ENCODE results near the gene CD9. TPM values are rescaled to one million over a fixed set of nuclear protein-coding genes. Genes with fewer than 3 reads are reported as not detected.

The CD9 gene
- polyA plus RNA-seq, 3 donors from 2014 or later: 2.1 to 9.8 (median 5.1) TPM

DNA sequence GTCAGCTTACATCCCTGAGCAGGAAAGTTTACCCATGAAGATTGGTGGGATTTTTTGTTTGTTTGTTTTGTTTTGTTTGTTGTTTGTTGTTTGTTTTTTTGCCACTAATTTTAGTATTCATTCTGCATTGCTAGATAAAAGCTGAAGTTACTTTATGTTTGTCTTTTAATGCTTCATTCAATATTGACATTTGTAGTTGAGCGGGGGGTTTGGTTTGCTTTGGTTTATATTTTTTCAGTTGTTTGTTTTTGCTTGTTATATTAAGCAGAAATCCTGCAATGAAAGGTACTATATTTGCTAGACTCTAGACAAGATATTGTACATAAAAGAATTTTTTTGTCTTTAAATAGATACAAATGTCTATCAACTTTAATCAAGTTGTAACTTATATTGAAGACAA, 37.6 kb downstream of the CD9 start:
- no peak overlapping the region for H3K27ac Mint-ChIP-seq
- H3K9me3 Mint-ChIP-seq: no peaks in the 10 kb centered on the region
- no peak overlapping the region for H3K4me3 Mint-ChIP-seq
- peaks cover 3 to 7% (median 6%) of the 10 kb centered on the region in 3 donors for H3K27me3 Mint-ChIP-seq (ENCODE audit: low read depth in 3 of 3)
- DNase-seq: no peak
- H3K4me1 Mint-ChIP-seq: peaks cover 0 to 2% of the 10 kb centered on the region in 2 donors
- H3K36me3 Mint-ChIP-seq: no peaks in the 10 kb centered on the region

- no peaks in the 10 kb centered on the region for H3K36me3 Mint-ChIP-seq
- no peak overlapping the region for H3K4me3 Mint-ChIP-seq
- DNase-seq: no peak
- H3K27me3 Mint-ChIP-seq (ENCODE audit: low read depth in 3 of 3): peaks cover 1 to 7% (median 3%) of the 10 kb centered on the region in 3 donors
- peak overlapping the region in 1 of 6 donors; percentile 26 for H3K27ac Mint-ChIP-seq
- H3K4me1 Mint-ChIP-seq: no peaks in the 10 kb centered on the region
- no peaks in the 10 kb centered on the region for H3K9me3 Mint-ChIP-seq
Measured at GRCh38 chr12:6238875-6239274, 38.7 kb downstream of the CD9 start.

DNA sequence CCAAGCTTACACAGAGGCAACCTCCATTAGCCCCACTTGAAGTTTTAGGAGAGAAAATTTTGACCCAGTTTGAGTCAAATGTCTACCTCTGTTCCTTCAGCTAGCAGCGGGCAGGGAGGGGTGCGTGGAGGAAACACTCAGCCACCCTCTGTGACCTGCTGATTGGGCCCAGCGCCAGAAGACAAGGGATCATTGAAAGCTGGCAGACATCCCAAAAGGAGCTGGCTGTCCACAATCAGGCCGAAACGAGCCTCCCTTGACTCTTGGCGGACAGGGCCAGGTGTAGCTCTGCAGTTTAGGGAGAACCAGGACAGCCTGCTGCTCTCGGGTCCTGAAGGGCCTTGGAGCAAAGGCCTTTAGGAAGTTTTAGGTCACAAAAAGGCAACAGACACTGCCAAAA, 41.3 kb downstream of the CD9 start:
- DNase-seq: no peak

GRCh38 chr12:6249580-6249979, 49.4 kb downstream of the CD9 start:
- Mint-ChIP-seq H3K27ac (no peak overlapping the region), H3K9me3 (no peaks in the 10 kb centered on the region), H3K4me3 (no peak overlapping the region), H3K36me3 (no peaks in the 10 kb centered on the region), H3K27me3 (ENCODE audit: low read depth in 3 of 3) (peaks cover 0 to 17% (median 2%) of the 10 kb centered on the region in 3 donors), H3K4me1 (no peaks in the 10 kb centered on the region)
- no peak for DNase-seq

More for the DNA sequence above, 41.3 kb downstream of the CD9 start:
- no peaks in the 10 kb centered on the region for H3K36me3 Mint-ChIP-seq
- peaks cover 0 to 5% (median 3%) of the 10 kb centered on the region in 3 donors for H3K27me3 Mint-ChIP-seq (ENCODE audit: low read depth in 3 of 3)
- H3K27ac Mint-ChIP-seq: no peak overlapping the region
- H3K4me3 Mint-ChIP-seq: no peak overlapping the region
- no peaks in the 10 kb centered on the region for H3K9me3 Mint-ChIP-seq
- H3K4me1 Mint-ChIP-seq: no peaks in the 10 kb centered on the region

- no peak overlapping the region for H3K27ac Mint-ChIP-seq
- H3K36me3 Mint-ChIP-seq: no peaks in the 10 kb centered on the region
- no peaks in the 10 kb centered on the region for H3K9me3 Mint-ChIP-seq
Measured at GRCh38 chr12:6250343-6250742, 50.1 kb downstream of the CD9 start.

GRCh38 chr12:6253278-6253677, 53.1 kb downstream of the CD9 start:
- H3K27me3 Mint-ChIP-seq (ENCODE audit: low read depth in 3 of 3): peaks cover 3 to 14% (median 4%) of the 10 kb centered on the region in 3 donors
- no peak overlapping the region for H3K4me3 Mint-ChIP-seq
- no peaks in the 10 kb centered on the region for H3K9me3 Mint-ChIP-seq
- H3K4me1 Mint-ChIP-seq: no peaks in the 10 kb centered on the region
- H3K36me3 Mint-ChIP-seq: no peaks in the 10 kb centered on the region
- H3K27ac Mint-ChIP-seq: no peak overlapping the region
- no peak for DNase-seq

More at GRCh38 chr12:6250343-6250742, 50.1 kb downstream of the CD9 start:
- Mint-ChIP-seq H3K27me3 (ENCODE audit: low read depth in 3 of 3) (peaks cover 0 to 14% (median 4%) of the 10 kb centered on the region in 3 donors), H3K4me1 (no peaks in the 10 kb centered on the region), H3K4me3 (no peak overlapping the region)
- no peak for DNase-seq

GRCh38 chr12:6254491-6254890, 54.3 kb downstream of the CD9 start:
- Mint-ChIP-seq H3K36me3 (no peaks in the 10 kb centered on the region), H3K4me1 (no peaks in the 10 kb centered on the region), H3K27me3 (ENCODE audit: low read depth in 3 of 3) (peaks cover 3 to 14% (median 4%) of the 10 kb centered on the region in 3 donors), H3K27ac (no peak overlapping the region), H3K4me3 (no peak overlapping the region), H3K9me3 (no peaks in the 10 kb centered on the region)
- no peak for DNase-seq

DNA sequence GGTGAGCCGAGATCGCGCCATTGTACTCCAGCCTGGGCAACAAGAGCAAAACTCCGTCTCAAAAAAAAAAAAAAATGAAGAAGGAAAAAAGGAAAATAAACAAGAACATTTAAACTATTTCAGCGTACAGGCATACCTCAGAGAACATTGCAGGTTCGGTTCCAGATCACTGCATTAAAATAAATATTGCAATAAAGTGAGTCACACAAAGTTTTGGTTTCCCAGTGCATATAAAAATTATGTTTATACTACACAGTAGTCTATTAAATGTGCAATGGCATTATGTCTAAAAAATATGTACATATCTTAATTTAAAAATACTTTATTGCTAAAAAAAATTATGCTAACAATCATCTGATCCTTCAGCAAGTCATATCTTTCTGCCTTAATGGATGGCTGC, 56.8 kb downstream of the CD9 start:
- Mint-ChIP-seq H3K4me1 (no peaks in the 10 kb centered on the region), H3K27me3 (ENCODE audit: low read depth in 3 of 3) (peaks cover 3 to 8% (median 3%) of the 10 kb centered on the region in 3 donors), H3K36me3 (peaks cover 0 to 4% (median 0%) of the 10 kb centered on the region in 3 donors), H3K27ac (no peak overlapping the region), H3K9me3 (no peaks in the 10 kb centered on the region), H3K4me3 (no peak overlapping the region)
- no peak for DNase-seq

- H3K4me1 Mint-ChIP-seq: no peaks in the 10 kb centered on the region
- peaks cover 0 to 4% (median 0%) of the 10 kb centered on the region in 3 donors for H3K36me3 Mint-ChIP-seq
- H3K27me3 Mint-ChIP-seq (ENCODE audit: low read depth in 3 of 3): peaks cover 3 to 10% (median 4%) of the 10 kb centered on the region in 3 donors
- H3K9me3 Mint-ChIP-seq: no peaks in the 10 kb centered on the region
- H3K27ac Mint-ChIP-seq: no peak overlapping the region
- H3K4me3 Mint-ChIP-seq: no peak overlapping the region
- DNase-seq: no peak
Measured at GRCh38 chr12:6262211-6262610, 62.0 kb downstream of the CD9 start.

GRCh38 chr12:6262623-6263022, 62.4 kb downstream of the CD9 start:
- Mint-ChIP-seq H3K36me3 (peaks cover 0 to 4% (median 0%) of the 10 kb centered on the region in 3 donors), H3K27me3 (ENCODE audit: low read depth in 3 of 3) (peaks cover 3 to 10% (median 4%) of the 10 kb centered on the region in 3 donors), H3K27ac (no peak overlapping the region), H3K4me1 (no peaks in the 10 kb centered on the region), H3K4me3 (no peak overlapping the region), H3K9me3 (no peaks in the 10 kb centered on the region)
- DNase-seq: no peak

DNA sequence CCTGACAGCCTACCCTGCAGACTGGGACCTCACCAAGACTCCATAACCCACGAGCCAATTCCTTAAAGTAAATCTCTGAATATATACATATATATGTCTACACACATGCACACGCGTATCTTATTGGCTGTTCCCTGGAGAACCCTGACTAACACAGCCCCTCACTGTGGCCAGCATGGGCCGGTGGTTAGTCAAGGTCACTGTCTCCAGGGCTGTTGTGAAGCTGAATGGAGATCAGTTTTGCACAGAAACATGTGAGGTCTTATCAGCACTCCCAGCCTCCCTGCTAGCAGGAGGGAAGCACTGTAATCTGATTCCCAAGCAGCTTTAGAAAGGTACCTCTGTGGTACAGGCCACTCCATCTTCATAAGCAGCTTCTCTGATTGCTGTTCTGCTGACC, 63.7 kb downstream of the CD9 start:
- no peak overlapping the region for H3K27ac Mint-ChIP-seq
- no peak for DNase-seq
- H3K4me3 Mint-ChIP-seq: no peak overlapping the region
- peaks cover 3 to 10% (median 4%) of the 10 kb centered on the region in 3 donors for H3K27me3 Mint-ChIP-seq (ENCODE audit: low read depth in 3 of 3)
- H3K36me3 Mint-ChIP-seq: peaks cover 0 to 4% (median 0%) of the 10 kb centered on the region in 3 donors
- H3K9me3 Mint-ChIP-seq: no peaks in the 10 kb centered on the region
- H3K4me1 Mint-ChIP-seq: no peaks in the 10 kb centered on the region

- Mint-ChIP-seq H3K9me3 (no peaks in the 10 kb centered on the region), H3K4me1 (no peaks in the 10 kb centered on the region), H3K27ac (no peak overlapping the region), H3K36me3 (peaks cover 0 to 4% (median 0%) of the 10 kb centered on the region in 3 donors), H3K27me3 (ENCODE audit: low read depth in 3 of 3) (peaks cover 4 to 10% (median 4%) of the 10 kb centered on the region in 3 donors), H3K4me3 (no peak overlapping the region)
- no peak for DNase-seq
Measured at GRCh38 chr12:6264402-6265037, 64.3 kb downstream of the CD9 start.

DNA sequence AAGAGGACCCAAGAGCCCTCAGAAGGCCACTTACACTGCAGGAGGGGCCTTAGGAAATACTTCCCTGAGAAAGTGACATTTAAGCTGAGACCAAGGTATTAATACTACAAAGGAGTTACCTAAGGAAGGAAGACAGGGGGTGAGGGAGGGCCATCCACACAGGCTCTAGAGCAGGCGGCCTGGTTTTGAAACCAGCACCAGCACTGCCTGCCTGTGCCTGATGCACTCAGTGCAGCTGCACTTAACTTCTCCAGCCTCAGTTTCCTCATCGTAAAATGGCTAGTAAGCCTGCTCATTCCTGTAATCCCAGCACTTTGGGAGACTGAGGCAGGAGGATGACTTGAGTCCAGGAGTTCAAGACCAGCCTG, 64.8 kb downstream of the CD9 start:
- H3K36me3 Mint-ChIP-seq: peaks cover 0 to 4% (median 0%) of the 10 kb centered on the region in 3 donors
- no peaks in the 10 kb centered on the region for H3K9me3 Mint-ChIP-seq
- H3K4me3 Mint-ChIP-seq: no peak overlapping the region
- no peak for DNase-seq
- no peak overlapping the region for H3K27ac Mint-ChIP-seq
- no peaks in the 10 kb centered on the region for H3K4me1 Mint-ChIP-seq
- H3K27me3 Mint-ChIP-seq (ENCODE audit: low read depth in 3 of 3): peaks cover 4 to 10% (median 4%) of the 10 kb centered on the region in 3 donors

DNA sequence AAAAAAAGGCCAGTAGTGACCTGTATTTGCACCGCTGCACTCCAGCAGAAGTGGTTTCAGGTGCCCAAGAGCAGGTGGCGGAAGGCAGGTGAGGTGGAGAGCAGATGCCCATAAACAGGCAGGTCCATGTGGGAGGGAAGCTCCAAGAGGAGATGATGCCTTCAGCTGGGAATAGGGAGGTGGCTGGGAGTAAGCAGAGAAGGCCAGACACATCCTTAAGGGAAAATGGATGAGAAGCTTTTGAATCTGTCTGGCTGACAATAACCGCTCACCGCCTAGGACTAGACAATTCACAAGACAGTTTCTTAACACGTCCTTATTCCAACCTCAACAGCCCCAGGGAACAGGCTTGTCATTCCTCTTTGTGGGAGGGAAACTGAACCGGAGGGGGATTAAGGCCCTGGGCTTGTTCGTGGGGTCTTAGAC, 66.4 kb downstream of the CD9 start:
- H3K4me1 Mint-ChIP-seq: no peaks in the 10 kb centered on the region
- no peaks in the 10 kb centered on the region for H3K9me3 Mint-ChIP-seq
- H3K27ac Mint-ChIP-seq: no peak overlapping the region
- DNase-seq: no peak
- peaks cover 4 to 8% (median 5%) of the 10 kb centered on the region in 3 donors for H3K27me3 Mint-ChIP-seq (ENCODE audit: low read depth in 3 of 3)
- no peaks in the 10 kb centered on the region for H3K36me3 Mint-ChIP-seq
- H3K4me3 Mint-ChIP-seq: no peak overlapping the region

All from immature natural killer cell (primary cell).